BE2C (cell line): ENCODE measurements around the gene CHRND.

ENCODE experiments used
- DNase-seq: peaks from one replicate; pipeline ENCODE4 v3.0.0-alpha.2; 2020
- H3K27me3 ChIP-seq: fragments of 250-450 bp; sonication (Bioruptor Pico); 2 replicates; pipeline ENCODE4 v1.5.1; 2020; ENCODE audit warnings: mild to moderate bottlenecking
- H3K36me3 ChIP-seq: fragments of 250-450 bp; sonication (Bioruptor Pico); 2 replicates; pipeline ENCODE4 v1.5.1; 2020; ENCODE audit warnings: mild to moderate bottlenecking
- H3K4me1 ChIP-seq: fragments of 250-450 bp; sonication (Bioruptor Pico); 2 replicates; pipeline ENCODE4 v1.5.1; 2020
- H3K4me3 ChIP-seq: 2 replicates; pipeline ENCODE4 v1.5.1; 2011; ENCODE audit warnings: low read depth, low read length
- H3K9me3 ChIP-seq: fragments of 250-450 bp; sonication (Bioruptor Pico); 2 replicates; pipeline ENCODE4 v1.5.1; 2020
- TF ChIP-seq, protein P1 (sequence below): IDR thresholded peaks from 2 replicates; pipeline ENCODE4 v1.5.1; 2012; ENCODE audit warnings: mild to moderate bottlenecking, low read depth, low read length

The CHRND gene

GRCh38 chr2:232492236-232492848 is 33.6 kb upstream of the CHRND start:
- H3K4me1 ChIP-seq, result no peaks in the 10 kb centered on the region
- no peak for DNase-seq
- no peak overlapping the region for H3K4me3 ChIP-seq
- H3K36me3 ChIP-seq, result no peaks in the 10 kb centered on the region
- TF ChIP-seq, protein P1, sequence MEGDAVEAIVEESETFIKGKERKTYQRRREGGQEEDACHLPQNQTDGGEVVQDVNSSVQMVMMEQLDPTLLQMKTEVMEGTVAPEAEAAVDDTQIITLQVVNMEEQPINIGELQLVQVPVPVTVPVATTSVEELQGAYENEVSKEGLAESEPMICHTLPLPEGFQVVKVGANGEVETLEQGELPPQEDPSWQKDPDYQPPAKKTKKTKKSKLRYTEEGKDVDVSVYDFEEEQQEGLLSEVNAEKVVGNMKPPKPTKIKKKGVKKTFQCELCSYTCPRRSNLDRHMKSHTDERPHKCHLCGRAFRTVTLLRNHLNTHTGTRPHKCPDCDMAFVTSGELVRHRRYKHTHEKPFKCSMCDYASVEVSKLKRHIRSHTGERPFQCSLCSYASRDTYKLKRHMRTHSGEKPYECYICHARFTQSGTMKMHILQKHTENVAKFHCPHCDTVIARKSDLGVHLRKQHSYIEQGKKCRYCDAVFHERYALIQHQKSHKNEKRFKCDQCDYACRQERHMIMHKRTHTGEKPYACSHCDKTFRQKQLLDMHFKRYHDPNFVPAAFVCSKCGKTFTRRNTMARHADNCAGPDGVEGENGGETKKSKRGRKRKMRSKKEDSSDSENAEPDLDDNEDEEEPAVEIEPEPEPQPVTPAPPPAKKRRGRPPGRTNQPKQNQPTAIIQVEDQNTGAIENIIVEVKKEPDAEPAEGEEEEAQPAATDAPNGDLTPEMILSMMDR, result no peak
- H3K27me3 ChIP-seq, result peaks cover 16% of the 10 kb centered on the region
- no peaks in the 10 kb centered on the region for H3K9me3 ChIP-seq

DNA sequence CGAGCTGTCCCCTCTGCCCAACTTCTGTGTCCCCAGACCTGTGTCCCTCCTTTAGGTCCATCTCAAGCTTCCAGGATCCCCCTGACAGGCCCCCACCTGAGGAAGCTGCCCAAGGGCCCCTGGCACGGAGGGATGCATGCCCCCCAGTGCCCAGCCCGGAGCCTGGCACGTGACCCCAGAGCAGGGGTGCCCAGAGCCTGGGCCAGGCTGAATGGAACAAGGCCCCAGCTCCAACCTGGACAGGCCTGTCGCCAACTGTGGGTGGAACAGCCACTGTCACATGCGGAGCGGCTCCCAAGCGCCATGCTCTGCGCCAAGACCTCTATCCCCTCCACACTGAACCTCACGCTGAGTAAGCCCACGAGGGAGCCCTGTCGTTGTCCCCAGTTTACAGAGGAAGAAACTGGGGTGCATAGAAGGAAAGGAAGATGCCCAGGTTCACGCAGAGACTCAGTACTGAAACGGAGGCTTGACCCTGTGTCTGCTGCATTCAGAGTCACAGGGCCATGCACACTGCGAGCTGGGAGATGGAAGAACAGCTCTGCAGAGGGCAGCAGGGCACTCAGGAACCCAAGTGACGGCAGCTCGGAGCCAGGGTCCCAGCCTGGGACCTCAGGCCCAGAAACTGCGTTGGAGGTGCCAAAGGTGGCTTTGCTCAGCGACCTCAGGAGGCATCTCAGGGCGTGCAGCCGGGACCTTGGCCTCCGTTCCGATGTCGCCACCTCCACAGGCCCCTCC is 32.8 kb upstream of the CHRND start:
- Histone ChIP-seq H3K36me3 (no peaks in the 10 kb centered on the region), H3K9me3 (no peaks in the 10 kb centered on the region), H3K4me3 (no peak overlapping the region), H3K27me3 (peaks cover 8% of the 10 kb centered on the region), H3K4me1 (no peaks in the 10 kb centered on the region)
- DNase-seq, result peak; percentile 7
- TF ChIP-seq, protein P1, result no peak

- TF ChIP-seq, protein P1, result no peak
- DNase-seq, result peak; percentile 8
- Histone ChIP-seq H3K27me3 (peaks cover under 1% of the 10 kb centered on the region; the same call in 1 of the 2 replicates), H3K9me3 (no peaks in the 10 kb centered on the region), H3K36me3 (no peaks in the 10 kb centered on the region), H3K4me3 (no peak overlapping the region), H3K4me1 (no peaks in the 10 kb centered on the region)
These were observed 32.1 kb upstream of the CHRND start for GRCh38 chr2:232493701-232494474.

DNA sequence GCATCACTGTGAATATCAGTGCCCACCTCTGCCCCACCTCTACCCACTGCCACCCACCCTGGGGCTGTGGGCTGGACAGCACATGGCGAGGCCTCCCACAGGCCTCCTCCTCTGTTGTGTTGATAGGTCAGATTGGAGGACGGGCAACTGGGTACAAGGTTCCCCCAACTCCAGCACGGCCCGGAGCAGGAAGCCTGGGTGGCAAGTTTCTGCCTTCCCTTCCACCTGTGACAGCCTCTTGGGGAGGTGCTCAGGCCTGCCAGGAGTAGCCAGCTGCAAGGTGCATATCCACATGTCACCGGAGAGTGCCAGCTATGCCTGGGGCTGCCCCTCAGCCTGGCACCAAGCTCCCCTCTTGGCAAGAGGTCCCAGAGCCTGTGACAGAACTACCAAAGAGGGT is 31.4 kb upstream of the CHRND start:
- Histone ChIP-seq H3K4me1 (no peaks in the 10 kb centered on the region), H3K9me3 (no peaks in the 10 kb centered on the region), H3K4me3 (no peak overlapping the region), H3K27me3 (no peaks in the 10 kb centered on the region), H3K36me3 (no peaks in the 10 kb centered on the region)
- DNase-seq, result no peak
- TF ChIP-seq, protein P1, result no peak

DNA sequence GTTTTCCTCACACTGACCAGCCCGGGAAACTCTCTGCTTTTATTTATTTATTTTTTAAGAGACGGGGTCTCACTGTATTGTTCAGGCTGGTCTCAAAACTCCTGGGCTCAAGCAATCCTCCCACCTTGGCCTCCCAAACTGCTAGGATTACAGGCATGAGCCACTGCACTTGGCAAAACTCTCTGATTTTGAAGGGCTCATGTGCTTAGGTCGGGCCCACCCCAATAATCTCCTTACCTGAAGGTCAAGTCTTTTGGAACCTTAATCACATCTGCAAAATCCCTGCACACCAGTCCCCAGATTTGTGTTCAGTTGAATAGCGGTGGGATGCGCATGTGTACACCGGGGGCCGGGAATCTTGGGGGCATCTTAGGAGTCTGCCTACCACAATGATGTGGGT is 30.7 kb upstream of the CHRND start:
- no peak for DNase-seq
- H3K4me3 ChIP-seq, result no peak overlapping the region
- no peaks in the 10 kb centered on the region for H3K9me3 ChIP-seq
- no peaks in the 10 kb centered on the region for H3K36me3 ChIP-seq
- TF ChIP-seq, protein P1, result no peak
- H3K4me1 ChIP-seq, result no peaks in the 10 kb centered on the region
- no peaks in the 10 kb centered on the region for H3K27me3 ChIP-seq
